CD4-positive, alpha-beta T cell treated with Interleukin-15 for 1 hour (primary cell): ENCODE data around the gene BCL6.

Experiments
- DNase-seq: peaks from one replicate; pipeline ENCODE4 v3.0.0-alpha.2; 2020

BCL6 gene

DNA sequence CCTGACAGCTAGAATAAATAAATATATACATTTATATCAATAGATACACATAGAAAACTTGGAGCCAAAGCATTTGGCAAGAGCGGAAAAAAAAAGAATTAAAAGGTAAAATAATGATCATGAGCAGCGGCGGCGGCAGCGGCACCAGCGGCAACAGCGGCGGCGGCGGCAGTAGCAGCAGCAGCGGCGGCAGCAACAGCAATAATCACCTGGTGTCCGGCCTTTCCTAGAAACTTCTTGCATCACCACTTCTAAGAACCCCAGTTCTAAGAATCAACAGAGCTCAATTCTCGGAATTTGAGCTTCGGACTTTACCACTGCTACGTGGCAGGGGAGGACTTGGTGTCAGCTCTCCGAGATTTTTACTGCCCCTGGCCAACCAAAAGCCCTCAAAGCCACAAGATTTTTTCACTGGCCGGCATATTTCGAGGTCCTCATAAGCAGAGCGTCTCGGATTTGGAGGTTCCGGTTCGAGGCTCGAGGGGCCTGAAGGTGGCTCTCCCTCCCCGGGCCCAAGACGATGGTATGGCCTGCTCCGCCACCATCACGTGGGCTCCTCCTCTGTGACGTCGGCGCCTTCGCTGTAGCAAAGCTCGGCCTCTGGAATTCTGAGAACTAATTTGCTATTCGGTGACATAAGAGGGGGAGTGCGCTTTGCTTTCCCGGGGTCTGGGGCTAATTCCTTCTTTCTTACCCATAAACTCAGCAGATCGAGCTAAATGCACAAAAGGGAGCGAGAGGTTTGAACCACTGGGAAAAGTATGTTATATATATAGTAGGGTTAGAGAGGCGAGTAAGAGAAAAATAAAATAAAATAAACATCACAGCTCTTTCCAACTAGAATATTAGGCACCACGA is at the start of gene BCL6:
Gene BCL6, minus strand, starts transcription at position 268 of the 858 bp plus-strand sequence. CDS start 11,775 bp downstream, outside the sequence.
- peak; percentile 93 for DNase-seq

GRCh38 chr3:187794731-187795130 is 49.5 kb upstream of the BCL6 start:
- DNase-seq: no peak

GRCh38 chr3:187793618-187794017 is 48.4 kb upstream of the BCL6 start:
- no peak for DNase-seq

GRCh38 chr3:187792521-187792920 is 47.3 kb upstream of the BCL6 start:
- no peak for DNase-seq

GRCh38 chr3:187789872-187790271 is 44.6 kb upstream of the BCL6 start:
- no peak for DNase-seq

GRCh38 chr3:187788984-187789857 is 44.0 kb upstream of the BCL6 start:
- no peak for DNase-seq

- DNase-seq: no peak
Measured at GRCh38 chr3:187783098-187783497, 37.8 kb upstream of the BCL6 start.

DNA sequence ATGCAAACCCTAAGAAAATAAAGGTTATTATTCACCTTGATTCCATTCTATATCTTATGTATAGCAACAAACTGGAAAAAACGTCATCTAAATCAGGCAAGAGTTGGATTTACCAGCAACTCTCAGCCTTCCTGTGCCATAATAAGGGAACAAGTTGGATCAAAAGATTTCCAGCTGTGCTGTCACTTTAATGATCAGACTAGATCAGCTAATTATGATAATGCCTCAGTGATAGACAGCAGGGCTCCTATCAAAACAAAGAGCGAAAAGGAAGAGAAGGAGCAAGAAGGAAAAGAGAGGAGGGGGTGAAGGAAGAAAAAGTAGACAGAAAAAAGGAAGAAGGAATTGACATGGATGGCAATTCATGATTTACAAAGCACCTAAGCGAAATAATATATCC is 36.7 kb upstream of the BCL6 start:
- no peak for DNase-seq

DNA sequence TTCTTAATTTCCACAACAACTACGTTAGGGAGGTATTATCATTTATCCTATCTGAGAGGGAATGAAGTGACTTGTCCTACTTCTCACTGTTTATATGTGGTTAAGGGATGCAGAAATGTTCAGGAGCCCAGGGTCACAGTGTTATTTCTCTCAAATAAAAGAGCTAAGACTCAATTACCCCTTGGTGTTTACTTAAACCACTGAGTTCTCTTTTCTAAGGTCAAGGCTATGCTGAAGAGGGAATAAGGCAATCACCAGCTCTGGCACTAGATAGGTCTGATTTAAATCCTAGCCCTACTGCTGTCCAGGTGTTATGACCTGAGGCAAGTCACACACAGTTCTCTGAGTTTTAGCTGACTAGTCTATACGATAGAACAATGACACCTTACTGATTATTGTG is 35.7 kb upstream of the BCL6 start:
- DNase-seq: no peak

DNA sequence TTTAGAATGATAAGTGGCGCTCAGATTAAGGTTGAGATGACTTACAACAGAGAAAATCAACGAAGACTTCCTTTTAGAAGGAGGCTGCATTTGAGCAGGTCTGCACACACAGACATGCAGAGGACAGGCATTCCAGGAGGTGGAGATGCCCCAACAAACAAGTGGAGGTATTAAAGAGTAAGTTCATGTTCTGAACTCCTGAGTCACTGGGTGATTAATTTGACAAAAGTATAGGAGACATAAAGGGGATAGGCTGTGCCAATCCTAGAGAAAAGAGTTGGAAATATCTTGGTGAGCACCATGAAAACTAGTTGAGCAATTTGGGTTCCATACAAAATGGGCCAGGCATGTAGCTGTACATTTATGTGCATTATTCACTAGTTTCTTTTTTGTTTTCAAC is 33.5 kb upstream of the BCL6 start:
- no peak for DNase-seq

GRCh38 chr3:187777331-187777941 is 32.2 kb upstream of the BCL6 start:
- DNase-seq: peak; percentile 56

- DNase-seq: no peak
Measured at GRCh38 chr3:187775549-187775948, 30.3 kb upstream of the BCL6 start.

DNA sequence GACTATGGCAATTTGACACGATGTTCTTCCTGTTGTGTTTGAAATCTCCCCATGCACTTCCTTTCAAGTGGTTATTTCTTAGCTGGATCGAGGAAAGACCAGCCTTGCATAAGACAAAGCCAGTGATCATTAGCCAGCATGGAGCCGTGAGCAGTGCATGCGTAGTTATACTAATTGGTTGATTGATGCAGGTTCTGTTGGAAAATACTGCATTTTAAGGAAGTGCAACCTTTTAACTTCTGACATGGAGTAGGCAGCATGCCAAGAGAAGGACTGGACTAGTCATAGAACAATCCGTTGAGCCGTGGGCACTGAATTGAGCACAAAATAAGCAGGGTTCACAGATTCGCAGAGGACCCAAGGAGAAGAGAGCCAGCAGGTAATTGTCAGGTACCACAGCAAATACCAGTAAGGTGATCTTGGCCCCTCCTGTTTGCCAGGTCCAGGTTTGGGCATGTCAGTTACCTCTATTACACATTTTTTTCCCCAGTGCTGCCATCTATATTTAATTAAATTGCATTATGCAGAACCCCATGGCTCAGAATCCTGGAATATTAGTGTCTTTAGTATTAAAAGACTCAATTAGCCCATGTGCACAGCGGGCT is 29.0 kb upstream of the BCL6 start:
- peak; percentile 62 for DNase-seq

DNA sequence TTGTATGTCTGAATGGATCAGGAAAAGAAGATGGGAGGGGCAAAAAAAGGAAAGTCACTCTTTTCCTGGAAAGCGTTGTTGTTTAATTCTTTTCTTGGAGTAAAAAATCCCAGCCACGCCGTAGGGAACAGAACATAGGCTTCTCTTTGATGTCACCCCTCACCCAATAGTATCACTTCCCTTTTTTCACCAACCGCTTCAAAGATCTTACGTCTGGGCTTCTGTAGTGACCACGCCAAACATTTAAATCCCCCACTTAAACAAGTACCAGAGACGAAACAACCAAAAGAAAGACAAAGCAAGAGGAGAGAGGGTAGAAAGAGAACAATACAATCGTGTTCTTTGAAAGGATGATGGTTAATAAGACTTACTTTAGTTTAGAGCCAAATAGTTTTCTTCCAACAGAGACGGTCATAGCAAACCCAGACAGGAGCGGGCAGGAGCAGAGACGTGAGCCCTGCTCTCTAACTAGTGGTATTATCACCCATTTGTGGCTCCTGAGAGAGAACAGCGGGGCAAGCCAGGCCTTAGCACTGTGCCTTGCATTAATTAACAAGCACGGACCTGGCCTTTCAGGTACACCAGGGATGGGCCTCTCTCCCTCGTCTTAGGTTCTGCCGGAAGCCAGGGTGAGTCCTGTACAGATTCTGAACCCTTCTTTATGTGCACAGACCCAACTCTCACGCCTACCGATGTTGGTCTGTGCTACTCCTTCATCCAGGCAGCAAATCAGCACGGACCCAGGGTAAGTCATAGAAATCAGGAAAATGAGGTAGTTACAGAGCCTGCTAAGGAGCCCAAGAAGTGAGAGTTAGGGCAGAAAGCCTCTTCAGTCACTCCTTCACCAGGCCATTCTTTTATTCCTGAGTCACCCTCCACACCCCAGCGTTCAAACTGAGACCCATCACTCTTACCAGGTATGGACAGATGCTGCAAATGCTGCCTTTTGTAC is 28.2 kb upstream of the BCL6 start:
- no peak for DNase-seq

GRCh38 chr3:187770224-187770623 is 25.0 kb upstream of the BCL6 start:
- DNase-seq: no peak

DNA sequence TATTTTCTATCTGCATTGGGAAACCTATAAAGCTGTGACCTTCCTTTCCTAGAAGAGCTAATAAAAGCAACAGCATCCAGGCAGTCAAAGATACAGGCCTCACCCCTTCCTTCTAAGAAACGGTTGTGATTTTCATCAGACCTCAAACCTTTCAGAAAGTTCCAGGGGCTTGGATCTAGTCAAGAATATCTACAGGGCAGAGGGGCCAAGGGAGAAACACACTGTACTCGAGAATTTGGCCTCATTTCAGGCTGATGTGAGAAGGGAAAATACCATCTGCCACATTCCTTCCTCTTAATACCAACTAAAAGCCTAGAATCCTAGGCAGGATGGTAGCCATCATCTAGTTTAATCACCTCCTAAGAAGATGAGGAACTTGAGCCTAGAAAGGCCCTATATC is 24.5 kb upstream of the BCL6 start:
- no peak for DNase-seq

DNA sequence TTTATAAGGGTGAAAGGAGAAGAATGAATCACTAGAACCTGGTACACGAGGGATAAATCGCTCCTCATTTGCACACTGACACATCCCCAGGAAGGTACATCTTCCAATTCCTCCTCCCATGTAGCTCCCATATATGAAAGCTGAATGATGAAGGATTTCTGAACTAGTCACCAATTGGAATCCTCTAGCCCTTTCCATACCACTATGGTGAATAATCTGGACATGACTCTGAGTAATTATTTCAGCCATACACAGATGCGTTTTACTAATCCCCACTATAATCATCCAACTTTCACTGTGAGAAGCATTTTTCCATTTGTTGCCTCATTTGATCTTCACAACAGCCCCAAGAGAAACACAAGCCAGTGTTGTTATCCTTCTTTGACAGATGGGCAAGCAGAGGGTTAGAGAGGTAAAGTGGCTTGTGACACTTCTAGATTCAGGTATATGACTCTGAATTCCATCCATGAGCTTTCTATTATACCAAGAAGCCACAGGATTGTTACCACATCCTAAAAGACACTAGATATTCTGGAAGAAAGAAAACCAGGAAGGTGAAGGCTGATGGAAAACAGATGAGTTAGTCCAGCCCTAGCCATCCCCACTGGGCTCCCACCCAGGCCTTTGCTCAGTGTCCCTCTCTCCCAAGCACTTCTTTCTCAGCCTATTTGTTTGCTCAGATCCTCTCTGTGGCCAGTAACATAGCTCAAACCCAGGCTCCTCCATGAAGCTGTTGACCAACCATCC is 22.2 kb upstream of the BCL6 start:
- DNase-seq: no peak

DNA sequence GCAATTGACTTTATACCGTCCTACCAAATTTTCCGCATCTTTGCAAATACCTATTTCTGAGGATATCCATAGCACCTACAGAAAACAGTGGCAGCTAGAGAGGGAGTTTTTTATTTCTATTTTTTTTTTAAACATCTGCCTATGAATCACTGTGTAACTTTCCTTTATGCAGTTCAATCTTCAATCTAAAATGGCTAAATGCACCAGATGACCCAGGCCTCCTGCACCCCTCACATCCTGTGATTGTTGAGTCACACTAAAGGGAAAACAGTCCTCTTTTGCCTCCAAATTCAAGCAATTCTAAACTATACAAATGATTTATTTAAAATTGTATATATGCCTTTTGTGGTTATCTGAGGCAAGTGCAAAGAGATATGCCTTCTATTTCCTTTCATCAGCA is 20.1 kb upstream of the BCL6 start:
- no peak for DNase-seq

GRCh38 chr3:187763850-187764648 is 18.8 kb upstream of the BCL6 start:
- DNase-seq: no peak

DNA sequence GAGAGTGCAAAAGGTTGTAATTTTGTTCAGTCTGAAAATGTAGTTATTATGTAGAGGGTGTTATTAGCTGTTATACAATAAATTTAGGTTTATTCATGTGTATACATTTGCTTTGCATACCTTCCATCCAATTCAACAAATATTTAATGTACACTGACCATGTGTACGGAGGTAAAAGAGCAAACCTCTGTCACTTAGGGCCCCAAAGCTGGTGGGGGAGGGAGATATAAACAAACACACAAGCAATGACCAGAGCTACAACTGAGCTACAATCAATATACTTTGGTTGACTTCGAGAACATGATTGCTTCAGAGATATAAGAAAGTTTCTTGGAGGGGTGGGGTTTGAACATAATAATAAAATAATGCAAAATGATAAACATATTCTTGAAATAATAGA is 17.5 kb upstream of the BCL6 start:
- no peak for DNase-seq
